ENCODE data around the gene BANP.
"Not testable (repeated sequence)": the region's sequence is repeated elsewhere in the genome, so short reads cannot be mapped to it uniquely, and the experiment has no call there.

- not testable (repeated sequence) for TF ChIP-seq CTCF (conservative IDR thresholded peaks at IDR 0.05); ZFX (IDR thresholded peaks at IDR 0.05)
Measured at GRCh38 chr16:88111976-88112375, 160.7 kb downstream of the BANP start.

Measured in C4-2B (cell line).